ENCODE measurements around the gene LCA5L. TPM values are rescaled to one million over a fixed set of nuclear protein-coding genes. Genes with fewer than 3 reads are reported as not detected.
A peak's percentile ranks its signal among the peaks of the same experiment; 100 is the strongest.

LCA5L gene
- total and polyA plus RNA-seq, 2 experiments from 2014 or later = 0.37 to 1.8 TPM

GRCh38 chr21:39483917-39484316, 38.3 kb upstream of the LCA5L start:
- no peak overlapping the region for H3K4me3 ChIP-seq
- DNase-seq (ENCODE audit: low spot score) = peak; percentile 7
- H3K27ac ChIP-seq = no peak overlapping the region
- H3K9me2 ChIP-seq (replicated peaks; ENCODE audit: insufficient read depth) = no peaks in the 10 kb centered on the region
- WGBS (ENCODE audit: low lambda C conversion rate, missing lambda C conversion rate) = 66% methylated on average over 1 of the region's 1 CpG
- no peaks in the 10 kb centered on the region for H3K79me2 ChIP-seq
- H3K4me1 ChIP-seq (ENCODE audit: insufficient read depth) = no peaks in the 10 kb centered on the region
- no peak for TF ChIP-seq EZH2 (IDR thresholded peaks at IDR 0.05; ENCODE audit: borderline replicate concordance)
- TF ChIP-seq CTCF (IDR thresholded peaks at IDR 0.05; ENCODE audit: poor library complexity) = no peak
- H3K4me2 ChIP-seq = no peak overlapping the region
- no peaks in the 10 kb centered on the region for H4K20me1 ChIP-seq (ENCODE audit: insufficient read depth, poor library complexity, severe bottlenecking)
- no peaks in the 10 kb centered on the region for H3K9me3 ChIP-seq (ENCODE audit: low read depth)
- H3K36me3 ChIP-seq (replicated peaks; ENCODE audit: insufficient read depth, low read depth) = no peaks in the 10 kb centered on the region
- H2AFZ ChIP-seq = no peak overlapping the region
- H3K27me3 ChIP-seq = no peaks in the 10 kb centered on the region

GRCh38 chr21:39481886-39482285, 36.3 kb upstream of the LCA5L start:
- H3K9me3 ChIP-seq (ENCODE audit: low read depth) = no peaks in the 10 kb centered on the region
- H3K27me3 ChIP-seq = no peaks in the 10 kb centered on the region
- WGBS (ENCODE audit: low lambda C conversion rate, missing lambda C conversion rate) = 82% methylated on average over 3 of the region's 3 CpGs
- H3K4me1 ChIP-seq (ENCODE audit: insufficient read depth) = no peaks in the 10 kb centered on the region
- no peak for TF ChIP-seq EZH2 (IDR thresholded peaks at IDR 0.05; ENCODE audit: borderline replicate concordance)
- TF ChIP-seq CTCF (IDR thresholded peaks at IDR 0.05; ENCODE audit: poor library complexity) = no peak
- no peak for TF ChIP-seq EZH2phosphoT487 (IDR thresholded peaks at IDR 0.05; ENCODE audit: low read depth, severe bottlenecking, unreplicated experiment)
- H3K79me2 ChIP-seq = no peaks in the 10 kb centered on the region
- H3K4me2 ChIP-seq = no peak overlapping the region
- H3K9me2 ChIP-seq (replicated peaks; ENCODE audit: insufficient read depth) = no peaks in the 10 kb centered on the region
- no peak overlapping the region for H3K27ac ChIP-seq
- H4K20me1 ChIP-seq (ENCODE audit: insufficient read depth, poor library complexity, severe bottlenecking) = no peaks in the 10 kb centered on the region
- H3K4me3 ChIP-seq = no peak overlapping the region
- DNase-seq (ENCODE audit: low spot score) = no peak
- no peaks in the 10 kb centered on the region for H3K36me3 ChIP-seq (replicated peaks; ENCODE audit: insufficient read depth, low read depth)
- H2AFZ ChIP-seq = no peak overlapping the region

- no peaks in the 10 kb centered on the region for H3K4me1 ChIP-seq (ENCODE audit: insufficient read depth)
- H2AFZ ChIP-seq = no peak overlapping the region
- H4K20me1 ChIP-seq (ENCODE audit: insufficient read depth, poor library complexity, severe bottlenecking) = no peaks in the 10 kb centered on the region
- TF ChIP-seq EZH2 (IDR thresholded peaks at IDR 0.05; ENCODE audit: borderline replicate concordance) (no peak), CTCF (IDR thresholded peaks at IDR 0.05; ENCODE audit: poor library complexity) (no peak), EZH2phosphoT487 (IDR thresholded peaks at IDR 0.05; ENCODE audit: low read depth, severe bottlenecking, unreplicated experiment) (no peak)
- no peaks in the 10 kb centered on the region for H3K79me2 ChIP-seq
- no peak overlapping the region for H3K27ac ChIP-seq
- WGBS (ENCODE audit: low lambda C conversion rate, missing lambda C conversion rate) = 91% methylated on average over 4 of the region's 4 CpGs
- H3K27me3 ChIP-seq = no peaks in the 10 kb centered on the region
- H3K4me3 ChIP-seq = no peak overlapping the region
- H3K36me3 ChIP-seq (replicated peaks; ENCODE audit: insufficient read depth, low read depth) = no peaks in the 10 kb centered on the region
- H3K9me2 ChIP-seq (replicated peaks; ENCODE audit: insufficient read depth) = no peaks in the 10 kb centered on the region
- no peak overlapping the region for H3K4me2 ChIP-seq
- no peaks in the 10 kb centered on the region for H3K9me3 ChIP-seq (ENCODE audit: low read depth)
- DNase-seq (ENCODE audit: low spot score) = no peak
Measured at GRCh38 chr21:39480271-39480670, 34.7 kb upstream of the LCA5L start.

- no peak overlapping the region for H2AFZ ChIP-seq
- H3K27ac ChIP-seq = no peak overlapping the region
- H3K4me2 ChIP-seq = no peak overlapping the region
- H3K4me1 ChIP-seq (ENCODE audit: insufficient read depth) = no peaks in the 10 kb centered on the region
- no peaks in the 10 kb centered on the region for H3K27me3 ChIP-seq
- no peaks in the 10 kb centered on the region for H3K9me2 ChIP-seq (replicated peaks; ENCODE audit: insufficient read depth)
- 71% methylated on average over 2 of the region's 2 CpGs for WGBS (ENCODE audit: low lambda C conversion rate, missing lambda C conversion rate)
- H4K20me1 ChIP-seq (ENCODE audit: insufficient read depth, poor library complexity, severe bottlenecking) = no peaks in the 10 kb centered on the region
- no peak overlapping the region for H3K4me3 ChIP-seq
- TF ChIP-seq EZH2phosphoT487 (IDR thresholded peaks at IDR 0.05; ENCODE audit: low read depth, severe bottlenecking, unreplicated experiment) (no peak), EZH2 (IDR thresholded peaks at IDR 0.05; ENCODE audit: borderline replicate concordance) (no peak), CTCF (IDR thresholded peaks at IDR 0.05; ENCODE audit: poor library complexity) (no peak)
- no peaks in the 10 kb centered on the region for H3K79me2 ChIP-seq
- no peaks in the 10 kb centered on the region for H3K9me3 ChIP-seq (ENCODE audit: low read depth)
- DNase-seq (ENCODE audit: low spot score) = no peak
- no peaks in the 10 kb centered on the region for H3K36me3 ChIP-seq (replicated peaks; ENCODE audit: insufficient read depth, low read depth)
Measured at GRCh38 chr21:39479814-39480182, 34.2 kb upstream of the LCA5L start.

Measured in hepatocyte (in vitro differentiated cells).